Diencephalon (tissue), 1 donor: ENCODE measurements around the gene MED16. TPM values are rescaled to one million over a fixed set of nuclear protein-coding genes. Genes with fewer than 3 reads are reported as not detected.

Experiments
- small RNA-seq: library from RNA; depleted of rRNA; stranded (forward); fragments of <200 nt; gene quantifications from one replicate; pipeline ENCODE3, GENCODE V24; 2014
- total RNA-seq: library from RNA; depleted of rRNA; stranded (reverse); fragments of >200 nt; gene quantifications from one replicate; pipeline ENCODE4 v1.2.3, GENCODE V29; 2014

Gene MED16
- 27.5 TPM for total RNA-seq

GRCh38 chr19:892894-893689 lies at the start of gene MED16, which contains the start of gene RNU6-9:
TSS of gene MED16 (minus strand) at chr19:893187. CDS start at chr19:891131, 2,056 bp downstream.
TSS of gene RNU6-9 (plus strand) at chr19:893484.

GRCh38 chr19:925526-926322 lies 32.7 kb upstream of the MED16 start, which contains the start of gene ARID3A:
TSS of gene ARID3A (plus strand) at chr19:926035. CDS start at chr19:929529, 3,494 bp downstream.

GRCh38 chr19:917323-918151 lies 24.6 kb upstream of the MED16 start, which contains the start of gene KISS1R:
TSS of gene KISS1R (plus strand) at chr19:917333. CDS start at chr19:917503, 170 bp downstream.

GRCh38 chr19:913080-913748 lies 20.2 kb upstream of the MED16 start, which contains the start of gene R3HDM4:
TSS of gene R3HDM4 (minus strand) at chr19:913219. CDS start at chr19:913157, 62 bp downstream.

GRCh38 chr19:858868-859843 lies 33.8 kb downstream of the MED16 start, which contains the start of gene CFD:
TSS of gene CFD (plus strand) at chr19:859664. CDS start at chr19:859690, 26 bp downstream.

GRCh38 chr19:852136-853013 lies 40.6 kb downstream of the MED16 start, which contains the start of gene ELANE:
TSS of gene ELANE (plus strand) at chr19:852303. CDS start at chr19:852329, 26 bp downstream.

GRCh38 chr19:840519-841206 lies 52.3 kb downstream of the MED16 start, which contains the start of gene PRTN3:
TSS of gene PRTN3 (plus strand) at chr19:840999. CDS start at chr19:841009, 10 bp downstream.

GRCh38 chr19:827710-828321 lies 65.2 kb downstream of the MED16 start, which contains the start of gene AZU1:
TSS of gene AZU1 (plus strand) at chr19:827837. CDS start at chr19:827847, 10 bp downstream.

GRCh38 chr19:821825-822503 lies 71.0 kb downstream of the MED16 start, which contains the start of gene PLPPR3:
TSS of gene PLPPR3 (minus strand) at chr19:821955. CDS start at chr19:821559, 396 bp downstream.

Small RNAs within 50 kb of the gene (small RNA-seq; reads per million reads assigned to genes)
- not detected for gene RNU6-9

Other genes with a start within 250 kb of the MED16 start
- 20.3 TPM for gene RNF126, start 230.0 kb downstream of the MED16 start, total RNA-seq
- gene FSTL3, start 216.8 kb downstream of the MED16 start, total RNA-seq, result 7.2 TPM
- gene PRSS57, start 197.7 kb downstream of the MED16 start, total RNA-seq, result not detected
- 101 TPM for gene PALM, start 184.3 kb downstream of the MED16 start, total RNA-seq
- gene MISP, start 142.1 kb downstream of the MED16 start, total RNA-seq, result 0.23 TPM
- gene PTBP1, start 95.7 kb downstream of the MED16 start, total RNA-seq, result 35.5 TPM
- gene PLPPR3, start 71.2 kb downstream of the MED16 start, total RNA-seq, result 125 TPM
- 0.46 TPM for gene AZU1, start 65.3 kb downstream of the MED16 start, total RNA-seq
- 1.8 TPM for gene PRTN3, start 52.2 kb downstream of the MED16 start, total RNA-seq
- 0.69 TPM for gene ELANE, start 40.9 kb downstream of the MED16 start, total RNA-seq
- gene CFD, start 33.5 kb downstream of the MED16 start, total RNA-seq, result 1.6 TPM
- not detected for gene RNU6-9, start 297 bp upstream of the MED16 start, total RNA-seq
- gene R3HDM4, start 20.0 kb upstream of the MED16 start, total RNA-seq, result 40.1 TPM
- gene KISS1R, start 24.1 kb upstream of the MED16 start, total RNA-seq, result 2.3 TPM
- 7.6 TPM for gene ARID3A, start 32.8 kb upstream of the MED16 start, total RNA-seq
- gene WDR18, start 91.2 kb upstream of the MED16 start, total RNA-seq, result 33.7 TPM
- gene GRIN3B, start 107.2 kb upstream of the MED16 start, total RNA-seq, result 0.69 TPM
- gene TMEM259, start 127.9 kb upstream of the MED16 start, total RNA-seq, result 40.8 TPM
- not detected for gene RNU6-2, start 128.3 kb upstream of the MED16 start, total RNA-seq
- 18.2 TPM for gene CNN2, start 133.4 kb upstream of the MED16 start, total RNA-seq
- 11.8 TPM for gene ABCA7, start 146.9 kb upstream of the MED16 start, total RNA-seq
- 2.5 TPM for gene ARHGAP45, start 174.0 kb upstream of the MED16 start, total RNA-seq
- 55.4 TPM for gene POLR2E, start 202.2 kb upstream of the MED16 start, total RNA-seq
- gene GPX4, start 210.8 kb upstream of the MED16 start, total RNA-seq, result 187 TPM